GM12878 (cell line): Measurements from ENCODE around the gene GSTP1. TPM values are rescaled to one million over a fixed set of nuclear protein-coding genes. Genes with fewer than 3 reads are reported as not detected.

Experiments used
- ATAC-seq: fragments of 200-7000 bp; cut with Tn5 transposase; 3 replicates; pipeline ENCODE4 v1.9.1; 2020; ENCODE audit warnings: mild to moderate bottlenecking, moderate library complexity
- BruUV-seq: library from RNA; stranded (reverse); fragments of 400-500 nt; replicated peaks from 2 replicates; lab custom pipeline; 2021; lab: Mats Ljungman, UMichigan
- CTCF ChIA-PET: fragments of 300-600 bp; sonication (Branson Sonifier 250); formaldehyde crosslinking; extraction: SDS; loops from one replicate; lab custom pipeline; 2021; ENCODE audit warnings: inconsistent platforms; lab: Yijun Ruan, JAX
- POLR2A ChIA-PET: fragments of 350-600 bp; formaldehyde crosslinking; extraction: SDS; loops from one replicate; lab custom pipeline; 2021; ENCODE audit warnings: inconsistent platforms; lab: Charles Lee
- RAD21 ChIA-PET: fragments of 300-600 bp; sonication (Branson Sonifier 250); formaldehyde crosslinking; loops from one replicate; lab custom pipeline; 2023; ENCODE audit warnings: antibody characterized with exemption; ENCODE audit not compliant: unreplicated experiment; lab: Charles Lee
- SMC1A ChIA-PET: fragments of 300-600 bp; sonication (Branson Sonifier 250); formaldehyde crosslinking; loops from one replicate; lab custom pipeline; 2023; ENCODE audit not compliant: unreplicated experiment, uncharacterized antibody; lab: Charles Lee
- DNase-seq: peaks from one replicate; pipeline ENCODE4 v3.0.0-alpha.2; 2011; ENCODE audit warnings: low read depth, low spot score
- FAIRE-seq: peaks from 3 replicates; lab custom pipeline; 2011; peaks lifted over from hg19 to GRCh38; lab: Jason Lieb, UNC
- H2AFZ ChIP-seq: 2 replicates; pipeline ENCODE4 v1.6.0; 2011; ENCODE audit warnings: low read depth, low read length, control low read depth; ENCODE audit not compliant: control insufficient read depth
- H3K27ac ChIP-seq: 2 replicates; pipeline ENCODE4 v1.5.1; 2011; ENCODE audit warnings: control low read depth; ENCODE audit not compliant: control insufficient read depth, insufficient read depth
- H3K27me3 ChIP-seq, 2 experiments: replicated peaks in 1 of 2; 2 replicates each; pipeline versions ENCODE4 v1.6.0 to v1.6.1; 2011; ENCODE audit warnings: low read length in 1 of 2; ENCODE audit not compliant: control insufficient read depth in 2 of 2, insufficient read depth in 2 of 2
- H3K36me3 ChIP-seq, 2 experiments: 2 replicates each; pipeline ENCODE4 v1.5.1; 2011; ENCODE audit warnings: low read length in 1 of 2; ENCODE audit not compliant: control insufficient read depth in 2 of 2, insufficient read depth in 2 of 2
- H3K4me1 ChIP-seq: 2 replicates; pipeline ENCODE4 v1.6.1; 2011; ENCODE audit warnings: mild to moderate bottlenecking, low read length, moderate library complexity, mixed read lengths; ENCODE audit not compliant: control insufficient read depth, insufficient read depth
- H3K4me2 ChIP-seq: 2 replicates; pipeline ENCODE4 v1.6.0; 2011; ENCODE audit warnings: control low read depth; ENCODE audit not compliant: control insufficient read depth, insufficient read depth
- H3K4me3 ChIP-seq: fragments of 200-600 bp; sonication (generic); 2 replicates; pipeline ENCODE4 v1.5.1; 2016
- H3K79me2 ChIP-seq: 2 replicates; pipeline ENCODE4 v1.6.0; 2011; ENCODE audit warnings: low read length; ENCODE audit not compliant: control insufficient read depth, insufficient read depth
- H3K9ac ChIP-seq: 2 replicates; pipeline ENCODE4 v1.8.0; 2011; ENCODE audit warnings: low read length, control low read depth, mixed read lengths; ENCODE audit not compliant: control insufficient read depth, insufficient read depth
- H3K9me3 ChIP-seq: replicated peaks from 3 replicates; pipeline ENCODE4 v1.5.1; 2011; ENCODE audit warnings: mild to moderate bottlenecking, low read length; ENCODE audit not compliant: control insufficient read depth, insufficient read depth
- H4K20me1 ChIP-seq: 2 replicates; pipeline ENCODE4 v1.6.0; 2011; ENCODE audit not compliant: control insufficient read depth, insufficient read depth
- CEBPZ ChIP-seq: fragments of 150-350 bp; IDR thresholded peaks from 2 replicates; pipeline ENCODE4 v1.6.1; 2016; ENCODE audit warnings: low read depth, low read length
- CTCF ChIP-seq, 3 experiments: IDR thresholded peaks in 2 of 3; conservative IDR thresholded peaks in 1 of 3; 2 replicates each; pipeline ENCODE4 v1.5.1; 2011; ENCODE audit warnings: low read depth in 3 of 3, low read length in 3 of 3, mild to moderate bottlenecking in 3 of 3, control low read depth in 2 of 3, moderate library complexity in 2 of 3, inconsistent platforms in 1 of 3, mixed read lengths in 1 of 3; ENCODE audit not compliant: control insufficient read depth in 2 of 3, insufficient read depth in 1 of 3; ENCODE audit errors: extremely low read depth in 1 of 3
- IKZF2 ChIP-seq, 2 experiments: fragments of 450-650 bp; IDR thresholded peaks; 2 replicates each; pipeline ENCODE4 v1.6.1; 2017; ENCODE audit warnings: mild to moderate bottlenecking in 2 of 2, moderate library complexity in 2 of 2
- MEF2A ChIP-seq: IDR thresholded peaks from 2 replicates; pipeline ENCODE4 v1.6.1; 2011; ENCODE audit warnings: low read depth, mild to moderate bottlenecking, low read length, moderate library complexity; ENCODE audit not compliant: insufficient read depth
- MYB ChIP-seq: fragments of 150-350 bp; IDR thresholded peaks from 2 replicates; pipeline ENCODE4 v1.6.1; 2014; ENCODE audit warnings: mild to moderate bottlenecking, low read depth, low read length, borderline replicate concordance
- POLR2AphosphoS2 ChIP-seq: IDR thresholded peaks from 2 replicates; pipeline ENCODE4 v1.6.1; 2011; ENCODE audit warnings: low read depth, mild to moderate bottlenecking, low read length, improper control_type of control experiment, moderate library complexity
- RFX5 ChIP-seq: IDR thresholded peaks from 2 replicates; pipeline ENCODE4 v1.6.1; 2011; ENCODE audit warnings: low read depth, low read length, improper control_type of control experiment
- SMAD5 ChIP-seq: IDR thresholded peaks from 2 replicates; pipeline ENCODE4 v1.6.1; 2016; ENCODE audit warnings: antibody characterized with exemption, low read depth
- SP1 ChIP-seq: IDR thresholded peaks from one replicate; pipeline ENCODE4 v1.6.1; 2011; ENCODE audit warnings: low read depth, low read length
- ZBED1 ChIP-seq: IDR thresholded peaks from 2 replicates; pipeline ENCODE4 v1.6.1; 2016; ENCODE audit warnings: borderline replicate concordance
- ZBTB4 ChIP-seq: fragments of 450-650 bp; formaldehyde crosslinking; IDR thresholded peaks from 2 replicates; pipeline ENCODE4 v1.4.0; 2022; ENCODE audit warnings: mild to moderate bottlenecking, moderate library complexity
- ZSCAN29 ChIP-seq: fragments of 450-650 bp; IDR thresholded peaks from 2 replicates; pipeline ENCODE4 v1.6.1; 2017; ENCODE audit warnings: mild to moderate bottlenecking, moderate library complexity
- WGBS: methylation state at CpG from one replicate; pipeline ENCODE4 v1.1.6; 2016; ENCODE audit warnings: low lambda C conversion rate; ENCODE audit not compliant: insufficient replicate concordance, insufficient coverage; ENCODE audit errors: missing lambda C conversion rate; 5-methylcytosine and 5-hydroxymethylcytosine counted together
- in situ Hi-C: fragments of 300-500 bp; cut with MboI; formaldehyde crosslinking; loops from 9 replicates; pipeline ENCODE4 v1.14.3; 2018; ENCODE audit warnings: mixed read lengths
- intact Hi-C: fragments of 100-400 bp; cut with micrococcal nuclease; formaldehyde crosslinking; loops from one replicate; pipeline ENCODE4 v1.14.2; 2022; ENCODE audit not compliant: unreplicated experiment
- polyA plus RNA-seq, 11 experiments: library from polyadenylated mRNA; depleted of rRNA in 4 of 11; unstranded in 6 of 11; stranded (reverse) in 5 of 11; fragments of >200 nt; fragmentation: Nextera tagmentation in 4 of 11; fragmentation: Illumina TruSeq in 1 of 11; extraction: Ambion mirVana in 4 of 11; extraction: Trizol in 1 of 11; gene quantifications; 1 replicate in 1 of 11; 2 replicates in 10 of 11; pipeline versions ENCODE4 v1.2.1 to v1.2.3, GENCODE V29; 2011 to 2016; ENCODE audit warnings: inconsistent platforms in 2 of 11, missing spikeins in 2 of 11, low read depth in 1 of 11
- total RNA-seq, 4 experiments: library from RNA; depleted of rRNA in 3 of 4; stranded (reverse); fragments of >200 nt in 3 of 4; fragmentation: Illumina TruSeq in 1 of 4; extraction: Trizol in 1 of 4; gene quantifications; 2 replicates each; pipeline versions ENCODE4 v1.2.1 to v1.2.3, GENCODE V29; 2013 to 2021

GSTP1 gene
- total and polyA plus RNA-seq, 10 of the 15 experiments (the other 5 are each of a cell fraction or from before 2014, with no cell fraction given) = 469 to 1,788 (median 955) TPM

- ChIA-PET POLR2A (no interaction called here), SMC1A (interaction anchor here (1.0 kb wide), 1 partner anchor 167 kb away, joined by 3 read pairs; no protein-coding TSS in a partner anchor), CTCF (interaction anchor here (0.7 kb wide), 1 partner anchor 98 kb away, joined by 3 read pairs; no protein-coding TSS in a partner anchor), RAD21 (interaction anchor here (1.0 kb wide), 1 partner anchor 9 kb away, joined by 3 read pairs; no protein-coding TSS in a partner anchor)
- DNase-seq (no peak), FAIRE-seq (no peak), ATAC-seq (no peak)
- H3K27me3 ChIP-seq = no peaks in the 10 kb centered on the region
- no peaks in the 10 kb centered on the region for H3K36me3 ChIP-seq
- H3K4me1 ChIP-seq = no peaks in the 10 kb centered on the region
- no peak overlapping the region for H2AFZ ChIP-seq
- H3K9me3 ChIP-seq = peaks cover 12% of the 10 kb centered on the region; the same call in 2 of the 3 replicates
- H4K20me1 ChIP-seq = no peaks in the 10 kb centered on the region
- H3K4me2 ChIP-seq = no peak overlapping the region
- H3K4me3 ChIP-seq = no peak overlapping the region
- no peak for TF ChIP-seq ZBED1
- TF ChIP-seq RFX5 = no peak
- no peak for TF ChIP-seq SMAD5
- no peak for TF ChIP-seq MYB
- TF ChIP-seq CTCF (IDR thresholded peaks at IDR 0.05 in 2 of 3, conservative IDR thresholded peaks at IDR 0.05 in 1 of 3; ENCODE audit: control insufficient read depth in 2 of 3, extremely low read depth in 1 of 3, insufficient read depth in 1 of 3, low read depth in 3 of 3, low read length in 3 of 3) = no peak
- TF ChIP-seq IKZF2 (IDR thresholded peaks at IDR 0.05) = no peak
- no peak for TF ChIP-seq POLR2AphosphoS2
- TF ChIP-seq MEF2A = no peak
- no peak for TF ChIP-seq ZBTB4 (CRISPR knock-in tag)
- no peak for TF ChIP-seq ZSCAN29
- no peak for TF ChIP-seq CEBPZ
- no peak for TF ChIP-seq SP1
- no peak overlapping the region for H3K9ac ChIP-seq
- in situ Hi-C loops (no loop called here), intact Hi-C loops (no loop called here)
- no peaks in the 10 kb centered on the region for H3K79me2 ChIP-seq
- no peak overlapping the region for H3K27ac ChIP-seq
- no TSS peak for BruUV-seq
- 60% methylated on average over 9 of the region's 9 CpGs for WGBS
Observed at GRCh38 chr11:67548555-67549110, 35.0 kb upstream of the GSTP1 start.
